ENCODE results near the gene IDH3G. TPM values are rescaled to one million over a fixed set of nuclear protein-coding genes. Genes with fewer than 3 reads are reported as not detected.

The IDH3G gene
- total and polyA plus RNA-seq, 2 donors (not counting 1 experiment from before 2014, with no cell fraction given), result 44.6 to 55.7 TPM

- no peaks in the 10 kb centered on the region for H3K27me3 ChIP-seq (ENCODE audit: control insufficient read depth, insufficient read depth, low read length)
- H3K4me1 ChIP-seq (ENCODE audit: control insufficient read depth, extremely low read depth, insufficient read depth, low read length), result peaks cover 2% of the 10 kb centered on the region
- no peaks in the 10 kb centered on the region for H3K79me2 ChIP-seq (ENCODE audit: control insufficient read depth, insufficient read depth, low read length)
- no peak overlapping the region for H2AFZ ChIP-seq (ENCODE audit: low read length)
- no peak overlapping the region for H3K4me2 ChIP-seq (ENCODE audit: extremely low read depth, insufficient read depth, low read length)
- H3K4me3 ChIP-seq (replicated peaks in 1 of 4; ENCODE audit: control extremely low read depth in 1 of 4, insufficient read depth in 1 of 4, low read depth in 3 of 4, low read length in 4 of 4), result no peak overlapping the region
- no peak for TF ChIP-seq CTCF (conservative IDR thresholded peaks at IDR 0.05 in 1 of 2, IDR thresholded peaks at IDR 0.05 in 1 of 2; ENCODE audit: low read depth in 1 of 2, low read length in 2 of 2)
- TF ChIP-seq EZH2 (IDR thresholded peaks at IDR 0.05; ENCODE audit: low read length, missing control alignments), result no peak
- H3K9ac ChIP-seq (ENCODE audit: insufficient read depth, low read length), result no peak overlapping the region
- no peak overlapping the region for H3K27ac ChIP-seq (ENCODE audit: insufficient read depth, low read length)
- DNase-seq (ENCODE audit: low read depth in 2 of 2), result no peak
- no peaks in the 10 kb centered on the region for H3K36me3 ChIP-seq (ENCODE audit: control insufficient read depth, insufficient read depth, low read length)
- no peaks in the 10 kb centered on the region for H3K9me3 ChIP-seq (ENCODE audit: control insufficient read depth, insufficient read depth, low read depth, low read length)
- H4K20me1 ChIP-seq (ENCODE audit: control insufficient read depth, extremely low read depth, insufficient read depth, low read length), result no peaks in the 10 kb centered on the region
Measured at GRCh38 chrX:153771415-153772315, 22.5 kb downstream of the IDH3G start.

- no peaks in the 10 kb centered on the region for H3K9me3 ChIP-seq (ENCODE audit: control insufficient read depth, insufficient read depth, low read depth, low read length)
- no peak overlapping the region for H3K27ac ChIP-seq (ENCODE audit: insufficient read depth, low read length)
- no peaks in the 10 kb centered on the region for H3K79me2 ChIP-seq (ENCODE audit: control insufficient read depth, insufficient read depth, low read length)
- TF ChIP-seq CTCF (conservative IDR thresholded peaks at IDR 0.05 in 1 of 2, IDR thresholded peaks at IDR 0.05 in 1 of 2; ENCODE audit: low read depth in 1 of 2, low read length in 2 of 2) (no peak), EZH2 (IDR thresholded peaks at IDR 0.05; ENCODE audit: low read length, missing control alignments) (no peak)
- no peaks in the 10 kb centered on the region for H3K27me3 ChIP-seq (ENCODE audit: control insufficient read depth, insufficient read depth, low read length)
- no peaks in the 10 kb centered on the region for H4K20me1 ChIP-seq (ENCODE audit: control insufficient read depth, extremely low read depth, insufficient read depth, low read length)
- no peak overlapping the region for H3K9ac ChIP-seq (ENCODE audit: insufficient read depth, low read length)
- H3K4me2 ChIP-seq (ENCODE audit: extremely low read depth, insufficient read depth, low read length), result no peak overlapping the region
- H3K4me1 ChIP-seq (ENCODE audit: control insufficient read depth, extremely low read depth, insufficient read depth, low read length), result peaks cover 3% of the 10 kb centered on the region
- H3K4me3 ChIP-seq (replicated peaks in 1 of 4; ENCODE audit: control extremely low read depth in 1 of 4, insufficient read depth in 1 of 4, low read depth in 3 of 4, low read length in 4 of 4), result no peak overlapping the region
- no peak for DNase-seq (ENCODE audit: low read depth in 2 of 2)
- H2AFZ ChIP-seq (ENCODE audit: low read length), result no peak overlapping the region
- H3K36me3 ChIP-seq (ENCODE audit: control insufficient read depth, insufficient read depth, low read length), result no peaks in the 10 kb centered on the region
Measured at GRCh38 chrX:153770601-153771414, 23.4 kb downstream of the IDH3G start.

All from fibroblast of lung (primary cell).